NCI-H187 (cell line): ENCODE results near the gene TRIM64C.
"Not testable (repeated sequence)": the region's sequence is repeated elsewhere in the genome, so short reads cannot be mapped to it uniquely, and the experiment has no call there.

ENCODE experiments used
- DNase-seq, 2 experiments: peaks; one replicate each; lab custom pipeline; 2025; lab: John Stamatoyannopoulos, UW

The TRIM64C gene

GRCh38 chr11:49059012-49059411, at the start of gene TRIM64C:
TSS of gene TRIM64C (minus strand) at chr11:49059112. CDS start at chr11:49059112, 0 bp downstream.
- not testable (repeated sequence) for DNase-seq

DNA sequence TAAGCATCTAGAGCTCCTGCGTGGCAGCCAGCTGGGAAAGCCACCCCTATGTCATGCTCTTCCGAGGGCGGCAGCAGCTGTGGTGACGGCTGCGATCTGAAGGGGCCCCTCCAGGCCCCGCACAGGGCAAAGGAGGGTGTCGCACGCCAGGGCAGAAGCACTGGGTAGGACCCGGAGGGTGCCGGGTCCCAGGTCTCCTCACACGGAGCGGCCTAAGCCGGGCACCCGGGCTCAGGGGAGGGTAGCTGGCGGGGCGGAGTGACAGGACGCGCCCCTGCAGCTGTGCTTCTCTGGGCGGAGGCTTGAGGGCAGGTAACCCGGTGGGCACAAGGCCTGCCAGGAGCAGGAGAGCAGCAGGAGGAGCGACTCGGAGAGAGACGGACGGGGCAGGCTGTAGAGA, 43.4 kb upstream of the TRIM64C start:
- DNase-seq, result not testable (repeated sequence)

DNA sequence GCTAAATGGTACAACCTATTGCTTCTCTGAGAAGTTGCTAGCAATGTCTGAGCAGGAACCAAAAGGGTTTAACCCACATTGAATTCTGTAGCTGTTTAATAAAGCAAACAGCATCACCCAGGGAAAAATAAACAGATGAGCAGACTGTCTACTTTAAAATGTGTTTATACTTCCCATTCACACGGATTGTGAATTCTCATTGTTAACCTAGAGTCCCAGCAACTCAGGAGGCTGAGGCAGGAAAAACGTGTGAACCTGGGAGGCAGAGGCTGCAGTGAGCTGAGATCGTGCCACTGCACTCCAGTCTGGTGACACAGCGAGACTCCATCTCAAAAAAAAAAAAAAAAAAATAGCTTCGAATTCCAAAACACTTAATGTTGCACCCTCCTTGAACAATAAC, 11.0 kb upstream of the TRIM64C start:
- not testable (repeated sequence) for DNase-seq

DNA sequence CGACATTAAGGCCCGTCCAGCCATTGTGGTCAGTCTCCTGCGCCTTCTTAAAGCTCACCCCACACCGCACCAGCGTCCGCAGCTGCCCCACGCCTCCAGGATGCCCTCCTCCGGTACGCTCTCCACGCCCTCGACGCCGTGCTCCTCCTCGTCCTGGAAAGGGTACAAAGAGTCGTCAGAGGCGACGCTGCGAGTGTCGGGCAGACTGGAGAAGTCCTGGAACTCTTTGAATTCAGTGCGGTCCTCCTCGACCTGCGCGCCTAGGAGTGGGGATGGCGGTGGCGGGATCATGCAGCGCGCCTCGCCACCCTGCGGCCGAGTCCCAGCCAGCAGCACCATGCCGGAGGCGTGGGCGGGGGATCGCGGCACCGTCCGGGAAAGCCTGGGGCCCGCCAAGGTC, 9.1 kb downstream of the TRIM64C start:
- not testable (repeated sequence) for DNase-seq

DNA sequence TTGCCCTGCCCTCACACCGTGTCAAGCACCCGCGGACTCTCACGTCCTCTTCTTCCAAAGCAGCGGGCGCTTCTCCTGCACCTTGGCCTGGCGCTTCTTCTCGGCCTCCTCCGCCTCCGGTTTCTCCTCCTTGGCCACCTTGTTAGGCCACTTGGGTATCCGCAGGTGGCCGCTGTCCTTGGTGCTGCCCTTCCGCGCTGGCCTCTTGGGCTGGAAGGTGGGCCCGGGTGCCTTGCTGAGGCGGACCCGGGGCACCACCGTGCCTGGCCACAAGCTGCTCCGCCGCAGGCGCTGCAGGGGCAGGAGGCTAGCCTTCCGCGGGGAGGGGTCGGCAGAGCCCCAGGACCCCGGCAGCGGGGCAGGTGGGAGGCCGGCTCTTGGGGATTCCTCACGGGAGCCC, 10.7 kb downstream of the TRIM64C start:
- DNase-seq, result not testable (repeated sequence)

- not testable (repeated sequence) for DNase-seq
Measured at GRCh38 chr11:49028523-49028922, 30.4 kb downstream of the TRIM64C start, which contains the start of gene TRIM49B. TSS of gene TRIM49B (plus strand) at chr11:49028823. CDS start at chr11:49031600, 2,777 bp downstream.
